Frontal cortex (tissue), 4 donors: ENCODE results near the gene PLAGL2. TPM values are rescaled to one million over a fixed set of nuclear protein-coding genes. Genes with fewer than 3 reads are reported as not detected.
"Not testable (repeated sequence)": the region's sequence is repeated elsewhere in the genome, so short reads cannot be mapped to it uniquely, and the experiment has no call there.

Experiments used
- DNase-seq, 2 donors: peaks; one replicate each; pipeline ENCODE4 v3.0.0; 2012; ENCODE audit warnings: low spot score in 2 of 2
- FAIRE-seq: peaks from 2 replicates; lab custom pipeline; 2012; peaks lifted over from hg19 to GRCh38; lab: Jason Lieb, UNC
- total RNA-seq: library from RNA; depleted of rRNA; stranded (reverse); fragments of >200 nt; gene quantifications from one replicate; pipeline ENCODE4 v1.2.3, GENCODE V29; 2014
- donor health status: control.
- donor health status: control.
- donor health status: control.

The PLAGL2 gene, protein sequence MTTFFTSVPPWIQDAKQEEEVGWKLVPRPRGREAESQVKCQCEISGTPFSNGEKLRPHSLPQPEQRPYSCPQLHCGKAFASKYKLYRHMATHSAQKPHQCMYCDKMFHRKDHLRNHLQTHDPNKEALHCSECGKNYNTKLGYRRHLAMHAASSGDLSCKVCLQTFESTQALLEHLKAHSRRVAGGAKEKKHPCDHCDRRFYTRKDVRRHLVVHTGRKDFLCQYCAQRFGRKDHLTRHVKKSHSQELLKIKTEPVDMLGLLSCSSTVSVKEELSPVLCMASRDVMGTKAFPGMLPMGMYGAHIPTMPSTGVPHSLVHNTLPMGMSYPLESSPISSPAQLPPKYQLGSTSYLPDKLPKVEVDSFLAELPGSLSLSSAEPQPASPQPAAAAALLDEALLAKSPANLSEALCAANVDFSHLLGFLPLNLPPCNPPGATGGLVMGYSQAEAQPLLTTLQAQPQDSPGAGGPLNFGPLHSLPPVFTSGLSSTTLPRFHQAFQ
- 1.2 TPM for total RNA-seq

DNA sequence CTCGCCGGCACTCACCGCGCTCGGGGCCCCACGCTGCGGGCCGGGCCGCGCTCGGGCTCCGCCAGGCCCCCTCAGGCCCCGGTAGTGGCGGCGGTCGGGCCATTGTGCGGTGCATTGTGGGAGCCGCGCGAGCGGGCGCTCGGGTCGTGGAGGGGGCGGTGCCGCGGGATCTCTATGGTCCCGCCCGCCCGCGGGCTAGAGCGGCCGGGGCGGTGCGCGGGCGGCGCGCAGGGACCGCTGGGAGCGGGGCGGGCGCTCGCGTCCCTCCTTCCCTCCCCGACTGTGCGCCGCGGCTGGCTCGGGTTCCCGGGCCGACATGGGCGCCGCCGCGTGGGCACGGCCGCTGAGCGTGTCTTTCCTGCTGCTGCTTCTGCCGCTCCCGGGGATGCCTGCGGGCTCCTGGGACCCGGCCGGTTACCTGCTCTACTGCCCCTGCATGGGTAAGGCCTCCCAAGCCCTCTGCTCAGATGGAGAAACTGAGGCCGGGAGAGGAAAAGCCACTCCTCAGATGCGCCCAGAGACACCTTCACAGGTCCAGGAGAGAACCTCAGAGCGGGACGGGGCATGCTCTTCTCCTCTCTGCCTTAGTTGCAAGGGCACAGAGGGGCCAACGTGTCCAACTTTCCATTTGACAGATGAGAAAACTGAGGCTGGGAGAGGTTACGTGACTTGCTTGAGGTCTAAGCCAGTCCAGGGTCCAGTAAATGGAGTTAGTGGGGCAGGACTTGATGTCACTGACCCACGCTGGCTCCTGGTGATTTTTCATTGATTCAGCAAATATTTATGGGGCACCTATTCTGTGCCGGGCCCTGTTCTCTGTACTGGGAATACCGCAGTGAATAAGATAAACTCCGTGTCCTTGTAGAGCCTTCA is at the start of gene PLAGL2, which contains the start of gene POFUT1:
Gene PLAGL2 (minus strand): TSS at position 118 of the 873 bp plus-strand sequence. CDS start 5,565 bp downstream, outside the sequence.
Gene POFUT1 (plus strand): TSS at position 255 of the 873 bp plus-strand sequence. CDS start 62 bp downstream, at position 317.
- no peak for FAIRE-seq

DNA sequence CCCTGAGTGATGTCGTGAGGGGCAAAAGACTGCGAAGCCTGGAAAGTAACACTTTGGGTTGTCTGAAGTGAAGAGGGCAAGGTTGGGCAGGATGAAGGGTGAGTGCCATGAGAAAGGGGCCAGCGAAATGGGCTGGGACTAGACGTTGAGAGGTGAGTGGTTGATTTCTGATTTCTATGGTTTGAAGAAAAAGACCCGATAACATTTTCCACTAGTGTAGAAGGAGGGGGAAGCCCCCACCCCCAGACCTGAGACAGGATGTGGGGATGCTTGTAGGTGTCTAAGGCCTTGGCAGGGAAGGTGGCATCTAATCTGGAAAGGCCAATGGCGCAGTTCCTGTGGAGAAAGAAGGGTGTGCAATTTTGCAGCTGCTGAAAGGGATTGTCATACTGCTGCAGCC is 44.6 kb upstream of the PLAGL2 start:
- FAIRE-seq (no peak), DNase-seq (no peak)

More for the DNA sequence above, at the start of gene PLAGL2, which contains the start of gene POFUT1:
- DNase-seq, result peak; percentile 100

DNA sequence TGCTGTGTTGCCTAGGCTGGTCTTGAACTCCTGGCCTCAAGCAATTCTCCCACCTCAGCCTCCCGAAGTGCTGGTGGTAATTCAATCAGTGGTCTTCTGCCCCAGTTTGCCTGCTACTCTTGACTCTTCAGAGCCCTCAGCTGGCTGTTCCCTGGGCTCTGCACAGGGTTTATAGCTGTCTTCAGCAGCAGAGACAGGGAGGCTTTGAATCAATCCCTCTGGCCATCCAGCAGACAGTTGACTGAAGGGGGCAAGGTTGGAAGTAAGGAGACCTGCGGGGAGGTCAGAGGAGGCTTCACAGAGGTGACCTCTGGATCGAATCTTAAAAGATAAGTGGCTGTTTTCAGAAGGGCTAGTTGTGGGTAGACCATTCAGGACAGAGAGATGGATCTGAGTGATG is 43.9 kb upstream of the PLAGL2 start:
- DNase-seq (no peak), FAIRE-seq (no peak)

DNA sequence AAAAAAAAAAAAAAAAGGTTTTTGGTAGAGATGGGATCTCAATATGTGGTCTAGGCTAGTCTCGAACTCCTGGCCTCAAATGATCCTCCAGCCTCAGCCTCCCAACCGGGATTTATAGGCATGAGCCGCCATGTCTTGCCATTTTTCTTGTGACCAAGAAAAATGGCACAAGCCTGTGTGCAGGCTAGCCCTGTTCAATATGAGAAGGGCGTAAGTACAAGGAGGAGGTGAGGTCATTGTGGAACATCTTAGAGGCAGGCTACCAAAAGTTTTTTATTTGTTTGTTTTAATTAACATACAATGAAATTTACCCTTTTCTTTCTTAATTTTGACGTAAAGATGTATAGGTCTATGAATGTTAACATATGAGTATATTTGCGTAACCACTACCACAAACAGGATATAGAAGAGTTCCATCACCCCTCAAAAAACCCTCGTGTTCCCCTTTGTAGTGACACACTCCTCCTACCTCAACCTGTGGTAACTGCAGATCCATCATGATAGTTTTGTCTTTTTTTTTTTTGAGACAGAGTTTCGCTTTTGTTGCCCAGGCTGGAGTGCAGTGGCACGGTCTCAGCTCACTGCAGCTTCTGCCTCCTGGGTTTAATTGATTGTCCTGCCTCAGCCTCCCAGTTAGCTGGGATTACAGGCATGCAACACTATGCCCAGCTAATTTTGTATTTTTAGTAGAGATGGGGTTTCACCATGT is 41.6 kb upstream of the PLAGL2 start:
- no peak for FAIRE-seq
- DNase-seq, result no peak

DNA sequence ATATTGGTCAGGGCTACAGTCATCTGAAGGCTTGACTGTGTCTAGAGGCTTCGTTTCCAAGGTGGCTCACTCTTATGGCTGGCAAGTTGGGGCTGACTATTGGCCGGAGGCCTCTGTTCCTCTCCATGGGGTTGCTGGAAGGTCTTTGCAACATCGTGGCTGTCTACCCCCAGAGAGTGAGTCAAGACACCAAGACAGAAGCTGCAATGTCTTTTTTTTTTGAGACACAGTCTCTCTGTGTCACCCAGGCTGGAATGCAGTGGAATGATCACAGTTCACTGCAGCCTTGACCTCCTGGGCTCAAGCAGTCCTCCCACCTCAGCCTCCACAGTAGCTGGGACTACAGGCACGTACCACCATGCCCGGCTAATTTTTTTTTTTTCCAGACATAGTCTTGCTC is 40.5 kb upstream of the PLAGL2 start:
- FAIRE-seq (no peak), DNase-seq (no peak)

DNA sequence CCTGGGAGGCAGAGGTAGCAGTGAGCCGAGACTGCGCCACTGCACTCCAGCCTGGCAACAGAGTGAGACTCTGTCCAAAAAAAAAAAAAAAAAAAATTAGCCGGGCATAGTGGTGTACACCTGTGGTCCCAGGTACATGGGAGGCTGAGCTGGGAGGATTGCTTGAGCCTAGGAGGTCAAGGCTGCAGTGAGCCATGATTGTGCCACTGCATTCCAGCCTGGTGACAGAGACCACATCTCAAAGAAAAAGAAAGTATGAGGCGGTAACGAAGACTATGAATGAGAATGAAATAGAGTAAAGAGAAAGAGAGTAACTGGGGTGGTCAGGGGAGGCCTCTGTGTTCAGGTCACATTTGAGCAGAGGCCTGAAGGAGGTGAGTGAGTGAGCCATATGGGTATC is 38.7 kb upstream of the PLAGL2 start:
- FAIRE-seq, DNase-seq: not testable (repeated sequence)

DNA sequence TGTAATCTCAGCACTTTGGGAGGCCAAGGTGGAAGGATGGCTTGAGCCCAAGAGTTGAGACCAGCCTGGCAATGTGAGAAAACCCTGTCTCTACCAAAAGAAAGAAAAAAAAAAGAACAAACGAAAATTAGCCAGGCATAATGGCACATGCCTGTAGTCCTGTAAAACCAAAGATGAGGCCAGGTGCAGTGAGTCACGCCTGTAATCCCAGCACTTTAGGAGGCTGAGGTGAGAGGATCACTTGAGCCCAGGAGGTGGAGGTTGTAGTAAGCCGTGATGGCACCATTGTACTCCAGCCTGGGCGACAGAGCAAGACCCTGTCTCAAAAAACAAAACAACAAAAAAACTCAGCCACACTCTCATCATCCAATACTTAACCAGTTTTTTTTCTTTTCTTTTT is 37.4 kb upstream of the PLAGL2 start:
- DNase-seq, result no peak
- no peak for FAIRE-seq

DNA sequence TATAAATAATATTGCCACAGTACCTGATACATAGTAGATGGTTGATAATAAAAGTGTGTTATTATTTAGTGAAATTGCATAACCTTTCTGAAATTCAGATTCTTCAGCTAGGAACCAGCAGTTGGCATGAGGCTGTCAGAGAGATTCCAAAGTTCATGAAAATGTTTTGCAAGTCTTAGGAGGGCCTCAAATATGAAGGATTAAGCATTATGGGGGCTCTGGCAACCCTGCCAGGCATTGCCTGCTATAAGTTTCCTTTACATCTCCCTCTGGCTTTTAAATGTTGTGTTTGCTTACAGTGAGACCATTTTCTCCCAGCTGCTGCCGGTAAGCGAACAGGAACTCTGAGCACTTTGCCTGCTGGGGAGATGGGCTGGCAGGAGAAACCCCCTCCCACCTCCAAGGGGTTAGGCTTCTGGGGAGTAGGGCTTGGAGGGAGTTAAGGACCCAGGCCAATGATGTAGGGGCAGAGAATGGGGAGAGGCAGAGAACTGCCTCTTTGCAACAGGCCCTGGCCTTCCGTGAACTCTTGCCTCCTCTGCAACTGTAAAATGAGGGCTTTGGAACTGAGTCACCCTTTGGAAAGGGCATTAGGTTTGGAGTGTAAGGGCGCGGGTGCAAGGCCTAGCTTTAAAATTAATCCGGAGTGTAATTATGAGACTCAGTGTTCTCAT is 36.7 kb upstream of the PLAGL2 start:
- DNase-seq (no peak), FAIRE-seq (no peak)

DNA sequence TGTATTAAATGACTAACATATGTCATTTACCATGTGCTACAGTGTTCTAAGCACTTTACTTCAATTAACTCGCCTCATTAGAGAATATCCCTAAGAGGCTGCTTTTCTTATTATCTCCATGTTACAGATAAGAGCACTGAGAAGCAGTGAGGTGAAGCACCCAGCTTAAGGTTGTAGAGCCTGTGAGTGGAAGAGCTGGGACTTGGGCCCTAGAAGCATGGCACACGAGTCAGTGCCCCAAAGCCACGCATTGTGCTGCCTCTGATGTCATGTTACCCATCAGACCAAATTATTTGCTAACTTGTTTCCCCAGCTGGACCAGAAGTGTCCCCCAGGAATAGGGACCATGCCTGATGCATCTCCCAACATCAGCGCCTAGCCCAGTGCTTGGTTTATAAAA is 34.3 kb upstream of the PLAGL2 start:
- DNase-seq, result no peak
- FAIRE-seq, result no peak

DNA sequence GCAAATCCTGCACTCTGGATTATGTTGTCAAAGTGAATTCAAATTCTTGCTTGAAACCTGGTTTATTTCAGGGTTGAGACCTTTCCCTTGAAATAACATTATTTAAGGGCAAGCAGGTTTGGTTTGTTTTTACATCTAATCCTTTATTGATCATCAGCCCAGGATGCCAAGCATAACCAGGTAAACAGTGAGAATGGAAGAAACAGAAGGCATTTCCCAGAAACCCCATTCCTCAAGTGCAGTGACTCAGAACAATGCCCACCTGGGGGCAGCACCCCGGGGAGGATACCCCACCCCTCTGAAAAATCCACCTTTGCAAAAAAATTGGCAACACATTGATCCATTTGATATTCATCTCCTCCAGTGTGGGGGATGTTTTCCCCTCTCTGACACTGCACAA is 32.7 kb upstream of the PLAGL2 start:
- DNase-seq (no peak), FAIRE-seq (no peak)

DNA sequence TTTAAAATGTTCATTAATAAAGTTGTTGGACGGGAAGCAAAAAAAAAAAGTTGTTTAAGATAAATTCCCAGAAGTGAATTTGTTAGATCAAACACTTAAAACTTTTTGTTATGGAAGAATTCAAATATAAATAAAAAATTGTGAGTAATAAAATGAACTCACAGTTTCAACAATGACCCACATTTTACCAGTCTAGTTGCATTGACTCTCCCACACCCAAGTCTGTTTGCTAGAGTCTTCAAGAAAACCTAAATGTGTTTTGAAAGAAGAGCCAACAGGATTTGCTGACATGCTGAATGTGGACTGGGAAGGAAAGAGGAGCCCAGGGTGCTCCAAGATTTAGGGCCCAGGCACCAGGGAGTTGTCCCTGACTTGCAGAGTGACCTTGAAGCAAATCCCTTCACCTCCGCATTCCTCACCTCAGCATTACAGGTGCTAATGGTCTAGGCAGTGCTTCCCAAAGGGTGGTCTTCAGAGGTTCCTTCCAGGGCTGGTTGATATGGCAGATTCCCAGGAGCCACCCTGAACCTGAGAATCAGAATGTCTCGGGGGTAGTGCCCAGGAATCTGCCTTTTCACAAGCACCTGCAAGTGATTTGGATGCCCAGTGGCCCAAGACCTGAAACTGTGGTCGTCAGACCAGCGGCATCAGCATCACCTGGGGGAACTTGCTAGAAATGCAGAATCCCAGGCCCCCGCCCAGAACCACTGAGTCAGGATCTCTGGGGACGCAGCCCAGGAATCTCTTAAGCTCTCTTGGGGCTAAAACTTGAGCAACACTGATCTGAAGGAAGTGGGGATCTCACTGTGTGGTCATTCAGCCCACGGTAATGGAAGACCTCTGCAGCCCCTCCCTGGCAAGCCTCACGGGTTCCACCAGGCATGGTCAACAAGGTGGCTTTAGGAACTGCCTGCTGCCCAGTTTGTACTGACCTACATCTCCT is 31.2 kb upstream of the PLAGL2 start:
- DNase-seq (no peak), FAIRE-seq (peak; percentile 3)

DNA sequence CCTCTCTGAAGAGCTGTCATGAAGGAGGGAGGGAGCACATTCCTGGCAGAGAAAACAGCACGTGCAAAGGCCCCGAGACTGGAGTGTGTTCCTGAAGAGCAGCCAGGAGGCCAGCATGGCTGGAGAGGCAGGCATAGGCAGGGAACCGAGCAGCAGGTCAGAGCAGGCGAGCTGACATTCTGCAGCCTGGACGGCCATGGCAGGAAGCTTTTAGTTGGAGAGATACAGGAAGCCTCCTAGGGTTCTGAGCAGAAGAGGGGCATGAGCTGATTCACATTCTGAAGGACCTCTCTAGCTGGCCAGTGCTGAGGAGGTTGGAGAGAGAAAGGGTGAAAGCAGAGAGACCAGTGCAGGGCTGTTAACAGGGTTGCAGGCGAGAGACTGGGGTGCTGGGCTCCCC is 29.9 kb upstream of the PLAGL2 start:
- no peak for FAIRE-seq

DNA sequence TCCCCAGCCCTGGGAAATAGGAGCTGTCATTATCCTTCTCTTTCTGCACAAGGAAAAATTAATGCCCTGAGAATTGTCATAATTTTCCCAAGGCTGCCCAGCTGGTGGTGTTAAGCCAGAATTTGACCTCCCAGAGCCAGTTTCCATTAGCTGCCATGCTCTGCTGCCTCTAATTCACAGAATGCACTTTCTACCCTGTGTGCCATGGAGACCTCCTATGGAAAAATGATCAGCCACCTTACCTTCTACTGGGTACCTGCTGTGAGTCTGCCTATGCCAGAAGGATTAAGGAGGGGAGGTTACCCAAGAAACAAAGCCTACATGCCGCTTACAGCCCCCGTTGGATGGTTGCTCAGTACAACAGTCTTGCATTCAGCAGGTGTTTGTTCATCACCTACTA is 29.3 kb upstream of the PLAGL2 start:
- no peak for FAIRE-seq
- no peak for DNase-seq

More for the DNA sequence above, 29.9 kb upstream of the PLAGL2 start:
- DNase-seq, result no peak

DNA sequence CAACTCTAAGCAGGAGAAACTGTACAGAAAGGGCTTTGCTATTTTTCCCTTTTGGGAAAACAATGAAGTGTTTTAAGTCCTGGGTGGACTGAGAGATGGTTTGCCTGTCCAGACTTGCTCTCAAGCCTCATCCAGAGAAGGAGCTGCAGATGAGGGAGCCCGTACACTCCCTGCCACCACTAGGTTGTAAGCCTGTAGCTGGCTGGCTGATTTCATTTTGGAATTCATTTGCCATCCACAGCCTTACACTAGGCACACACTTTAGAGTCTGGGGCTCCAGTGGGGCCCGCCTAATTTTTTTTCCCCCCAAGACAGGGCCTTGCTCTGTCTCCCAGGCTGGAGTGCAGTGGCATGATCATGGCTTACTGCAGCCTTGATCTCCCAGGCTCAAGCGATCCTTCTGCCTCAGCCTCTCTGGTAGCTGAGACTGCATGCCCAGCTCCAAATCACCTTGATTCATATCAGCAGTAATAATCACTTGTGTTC is 28.5 kb upstream of the PLAGL2 start:
- DNase-seq, result no peak
- FAIRE-seq, result no peak

DNA sequence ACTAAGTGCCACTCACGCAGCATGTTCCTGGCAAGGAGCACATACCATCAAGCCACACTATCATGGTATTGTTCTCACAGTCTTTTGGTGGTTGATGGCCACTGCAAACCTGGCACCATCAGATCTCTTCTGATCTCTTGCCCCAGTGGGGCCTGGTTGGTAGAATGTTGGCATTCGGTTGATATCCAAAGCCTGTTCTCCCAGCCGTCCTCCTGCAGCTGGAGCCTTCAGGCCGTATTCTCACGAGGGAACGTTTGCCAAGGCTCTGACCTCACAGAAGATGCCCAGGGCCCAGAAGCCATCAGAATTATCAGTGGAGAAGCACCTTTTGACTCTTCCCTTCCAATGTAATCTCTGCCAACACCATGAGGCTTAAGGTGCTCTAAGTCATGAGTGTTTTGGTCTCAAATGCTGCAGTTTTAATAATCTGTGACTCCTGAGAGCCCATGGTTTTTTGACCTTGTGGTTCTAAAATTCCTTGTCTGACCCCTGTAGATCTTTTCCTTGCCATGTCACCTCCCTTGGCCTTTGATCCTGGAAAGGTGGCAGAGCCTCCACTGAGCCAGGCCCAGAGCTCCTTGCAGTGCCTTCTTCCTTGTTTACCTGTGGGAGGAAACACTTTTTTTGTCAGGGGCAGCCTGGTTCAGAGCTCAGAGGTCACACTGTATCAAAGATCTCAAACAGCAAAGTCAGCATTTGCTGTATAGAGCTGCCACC is 27.9 kb upstream of the PLAGL2 start:
- no peak for FAIRE-seq

DNA sequence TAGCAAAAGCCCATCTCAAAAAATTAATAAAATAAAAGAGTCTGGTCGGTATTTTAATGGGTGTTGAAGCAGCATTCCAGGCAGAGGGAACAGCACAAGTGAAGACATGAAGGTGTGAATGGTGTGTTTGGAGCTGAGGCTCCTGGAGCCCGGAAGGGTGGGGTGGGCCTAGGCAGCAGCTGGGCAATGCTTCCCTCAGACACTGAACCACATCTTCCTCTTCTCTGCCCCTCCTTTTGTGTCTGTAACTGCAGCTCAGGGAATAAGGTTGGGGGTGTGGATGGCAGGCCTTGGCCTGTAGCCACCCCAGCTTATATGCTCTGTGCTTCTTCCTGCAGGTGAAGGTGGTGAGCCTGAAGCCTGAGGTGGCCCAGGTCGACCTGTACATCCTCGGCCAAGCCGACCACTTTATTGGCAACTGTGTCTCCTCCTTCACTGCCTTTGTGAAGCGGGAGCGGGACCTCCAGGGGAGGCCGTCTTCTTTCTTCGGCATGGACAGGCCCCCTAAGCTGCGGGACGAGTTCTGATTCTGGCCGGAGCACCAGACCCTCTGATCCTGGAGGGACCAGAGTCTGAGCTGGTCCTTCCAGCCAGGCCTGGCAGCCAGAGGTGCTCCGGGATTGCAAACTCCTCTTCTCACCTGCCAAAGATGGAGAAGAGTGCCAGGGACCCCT is 26.7 kb upstream of the PLAGL2 start:
- DNase-seq (no peak), FAIRE-seq (no peak)

More for the DNA sequence above, 27.9 kb upstream of the PLAGL2 start:
- DNase-seq, result no peak

DNA sequence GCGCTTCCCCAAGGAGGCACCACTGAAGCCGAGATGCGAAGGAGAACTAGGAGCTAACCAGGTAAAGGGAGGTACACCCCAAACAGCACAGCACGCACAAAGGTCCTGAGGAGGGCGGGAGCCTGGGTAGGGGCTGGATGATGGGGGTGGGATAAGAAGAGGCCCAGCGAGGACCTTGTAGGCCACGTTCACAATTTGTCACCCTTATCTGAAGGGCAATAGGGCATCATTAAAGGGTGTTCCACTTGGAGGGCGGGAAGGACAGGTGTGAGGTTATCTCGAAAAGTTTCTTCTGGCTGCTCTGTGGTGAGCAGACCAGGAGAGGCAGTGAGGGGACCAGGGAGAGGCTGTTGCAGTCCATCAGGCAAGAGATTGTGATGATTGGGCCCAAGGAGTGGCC is 25.7 kb upstream of the PLAGL2 start:
- FAIRE-seq, result no peak
- no peak for DNase-seq
